NOMO-1 treated with DMSO at 0.1 percent for 48 hours (cell line): ENCODE measurements around the gene SLC9A3.

Experiments used
- DNase-seq: peaks from one replicate; lab custom pipeline; 2025; ENCODE audit not compliant: unreplicated experiment; lab: John Stamatoyannopoulos, UW

SLC9A3 gene

DNA sequence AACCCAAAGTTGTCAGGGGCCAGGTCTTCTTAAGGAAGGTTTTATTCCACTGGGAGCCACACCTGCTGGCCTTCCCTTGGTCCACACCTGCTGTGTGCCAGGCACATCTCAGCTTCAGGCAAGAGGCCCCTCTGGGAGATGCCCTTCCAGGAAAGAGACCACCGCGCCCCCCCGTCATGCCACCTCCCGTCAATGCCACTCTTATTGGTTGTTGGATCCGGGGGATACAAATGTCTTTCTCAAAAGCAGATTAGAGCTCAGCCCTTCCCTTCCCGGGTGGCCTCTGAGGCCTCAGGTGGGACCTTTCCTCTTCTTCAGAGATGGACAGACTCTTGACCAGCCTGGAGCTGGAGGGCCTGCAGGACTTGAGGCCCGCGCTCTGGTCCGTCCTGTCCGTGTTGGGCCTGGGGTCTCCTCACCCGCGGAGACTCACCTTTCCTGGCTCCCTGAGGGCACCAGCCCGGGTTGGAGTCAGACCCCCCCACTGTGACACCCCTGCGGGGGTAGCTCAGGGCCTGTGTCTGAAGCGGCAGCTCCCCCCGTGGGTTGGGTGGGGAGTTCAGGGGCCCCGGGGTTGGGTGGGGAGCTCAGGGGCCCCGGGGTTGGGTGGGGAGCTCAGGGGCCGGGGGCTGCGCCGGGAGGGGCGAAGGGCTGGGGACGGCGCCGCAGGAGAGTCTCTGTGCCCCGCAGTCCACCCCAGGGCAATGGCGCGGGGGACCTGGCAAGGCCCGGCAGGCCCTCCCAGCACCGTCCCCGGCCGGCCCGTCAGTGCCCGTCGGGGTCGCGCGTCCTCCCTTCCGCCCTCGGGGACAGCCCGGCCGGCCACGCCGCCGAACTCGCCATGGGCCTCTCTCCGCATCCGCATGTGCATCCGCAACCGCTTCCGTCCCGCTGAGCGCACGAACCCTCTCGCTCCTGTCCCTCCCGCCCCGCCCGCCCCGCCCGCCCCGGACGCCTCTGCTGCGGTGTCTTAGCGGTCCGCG lies 3.7 kb upstream of the SLC9A3 start:
- peak; percentile 62 for DNase-seq

DNA sequence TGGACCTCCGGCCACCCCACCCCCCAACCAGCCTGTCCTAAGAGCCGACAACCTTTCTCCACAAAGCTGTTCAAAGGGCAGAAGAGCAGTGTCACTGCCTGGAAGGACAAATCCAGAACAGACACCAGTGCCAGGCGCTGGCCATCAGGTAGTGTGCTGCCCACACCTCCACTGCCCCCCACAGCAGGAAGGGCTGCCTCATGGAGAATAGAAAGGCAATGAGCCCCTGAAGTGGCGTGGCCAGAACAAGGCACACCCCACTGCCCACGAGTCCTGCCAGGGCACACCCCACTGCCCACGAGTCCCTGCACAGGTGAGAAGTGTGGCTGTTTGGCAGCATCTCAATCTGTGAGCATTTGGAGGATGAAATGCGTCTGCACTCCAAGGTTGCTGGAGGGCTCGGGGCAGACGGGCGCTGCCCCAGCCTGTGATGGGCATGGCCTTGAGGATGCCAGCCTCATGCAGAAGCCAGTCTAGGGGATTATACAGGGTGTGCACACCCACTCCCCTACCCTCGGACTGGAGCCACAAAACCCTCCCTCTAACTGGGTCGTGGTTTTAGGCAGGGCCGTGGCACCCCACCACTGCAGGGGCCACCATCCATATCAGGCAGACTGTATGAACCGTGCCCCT lies 2.3 kb upstream of the SLC9A3 start:
- DNase-seq = no peak

DNA sequence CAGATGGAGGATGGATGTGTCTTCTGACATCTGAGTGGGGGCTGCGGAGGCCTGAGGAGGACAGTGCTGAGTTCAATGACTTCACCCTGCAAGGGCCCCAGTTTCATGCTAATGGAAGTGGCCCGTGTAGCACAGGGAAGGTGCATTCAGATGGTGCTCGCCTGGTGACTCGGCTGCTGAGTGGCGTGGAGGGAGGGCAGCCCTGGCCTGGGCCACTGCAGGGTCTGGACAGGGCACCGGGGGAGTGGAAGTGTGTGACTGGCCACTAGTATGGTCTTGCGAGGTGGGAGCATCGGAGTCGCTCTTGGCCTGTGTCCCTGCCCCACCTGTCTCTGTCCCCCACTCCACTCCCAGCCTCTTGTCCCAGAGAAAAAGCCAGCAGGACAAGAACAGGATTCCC lies 1.7 kb upstream of the SLC9A3 start:
- no peak for DNase-seq

DNA sequence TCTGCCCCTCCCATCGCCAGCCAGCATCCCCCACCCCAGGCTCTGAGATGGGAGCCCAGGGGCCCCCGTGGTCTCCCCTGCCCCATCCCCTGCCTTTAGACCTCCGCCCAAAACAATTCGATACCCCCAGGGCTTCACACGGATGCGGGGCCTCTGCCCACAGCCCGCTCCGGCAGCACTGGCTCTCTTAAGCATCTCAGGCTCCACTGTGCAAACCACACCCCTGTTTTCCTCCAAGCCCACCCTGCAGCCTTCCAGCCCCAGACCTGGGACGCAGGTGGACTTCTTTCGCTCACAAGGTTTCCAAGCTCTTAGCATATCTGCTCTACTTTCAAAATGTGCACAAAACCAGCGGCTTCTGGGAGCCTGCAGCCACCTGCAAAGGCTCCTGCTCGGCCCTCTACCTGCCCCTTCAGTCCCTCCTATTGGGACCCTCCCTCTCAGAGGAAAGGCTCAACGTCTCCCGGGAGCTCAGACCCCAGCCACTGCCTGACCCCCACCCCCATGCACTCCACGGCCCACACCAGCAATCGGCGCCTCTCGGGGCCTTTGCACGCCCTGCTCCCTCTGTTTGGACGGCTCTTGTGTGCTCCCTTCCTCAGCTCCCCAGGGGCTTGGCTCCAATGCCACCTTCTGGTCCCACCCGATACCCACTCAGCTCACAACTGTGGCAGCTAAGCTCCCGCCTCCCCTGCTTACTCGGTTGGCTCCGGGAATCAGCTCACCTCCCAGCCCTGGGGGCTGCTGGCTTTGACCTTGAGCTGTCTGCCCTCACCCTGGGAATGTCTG lies 918 bp upstream of the SLC9A3 start:
- no peak for DNase-seq

DNA sequence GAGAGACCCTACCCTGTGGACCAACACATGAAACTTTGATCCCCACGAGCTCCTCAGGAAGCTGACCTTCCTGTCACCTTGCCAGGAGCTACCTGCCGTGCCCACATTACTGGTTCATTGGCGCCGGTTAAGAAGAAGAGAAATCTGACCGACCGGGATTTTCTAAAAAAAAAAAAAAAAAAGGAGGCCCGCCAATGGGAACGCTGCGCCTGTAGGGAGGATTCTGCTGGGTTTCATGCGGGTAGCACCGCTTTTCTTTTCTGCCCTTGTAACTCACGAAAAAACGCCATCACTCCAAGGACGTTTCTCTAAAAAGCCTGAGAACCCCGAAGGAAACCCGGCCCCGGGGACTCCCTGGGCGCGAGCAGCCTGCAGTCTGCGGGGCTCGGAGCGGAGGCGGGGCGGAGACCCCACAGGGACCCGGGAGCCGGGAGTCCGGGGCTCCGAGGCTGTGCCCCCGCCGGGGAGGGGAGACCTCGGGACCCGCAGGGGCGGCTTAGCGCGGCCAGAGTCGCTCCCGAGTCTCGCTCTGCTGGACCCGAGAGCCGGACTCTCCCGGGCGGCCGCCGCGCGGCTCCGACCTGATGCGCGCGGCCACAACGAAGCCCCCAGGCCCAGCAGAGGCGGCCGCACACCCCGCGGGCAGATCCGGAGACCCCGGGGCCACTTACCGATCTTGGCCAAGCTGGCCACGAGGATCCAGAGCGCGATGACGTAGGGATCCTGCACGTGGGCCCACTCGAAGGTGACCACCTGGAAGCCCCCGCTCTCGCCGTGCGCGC lies 617 bp downstream of the SLC9A3 start:
- no peak for DNase-seq

DNA sequence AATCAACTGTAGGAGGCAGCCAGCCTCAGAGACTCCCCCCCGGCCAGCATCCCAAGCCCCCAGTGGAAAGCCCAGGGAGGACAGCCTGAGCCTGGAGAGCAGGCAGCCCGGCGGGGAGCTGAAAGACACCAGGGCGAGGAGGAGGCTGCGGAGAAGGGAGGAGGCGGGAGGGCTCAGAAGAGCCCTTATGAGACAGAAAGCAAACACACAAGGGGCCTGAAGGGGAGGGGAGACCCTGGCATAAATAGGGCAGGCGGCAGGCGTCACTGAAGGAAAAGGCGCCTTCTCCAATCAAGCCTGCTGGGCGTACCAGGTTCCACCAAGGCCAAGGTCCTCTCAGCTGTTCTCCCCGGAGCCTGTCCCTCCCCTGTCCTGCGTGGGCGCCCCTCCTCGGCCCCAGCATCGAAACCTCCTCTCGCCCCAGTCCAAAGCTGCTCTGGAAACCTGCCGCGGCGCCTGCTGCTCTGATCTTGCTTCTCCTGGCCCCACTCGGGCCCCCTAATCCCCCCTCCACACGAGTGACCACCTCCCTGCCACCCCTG lies 1.3 kb downstream of the SLC9A3 start:
- DNase-seq = no peak

DNA sequence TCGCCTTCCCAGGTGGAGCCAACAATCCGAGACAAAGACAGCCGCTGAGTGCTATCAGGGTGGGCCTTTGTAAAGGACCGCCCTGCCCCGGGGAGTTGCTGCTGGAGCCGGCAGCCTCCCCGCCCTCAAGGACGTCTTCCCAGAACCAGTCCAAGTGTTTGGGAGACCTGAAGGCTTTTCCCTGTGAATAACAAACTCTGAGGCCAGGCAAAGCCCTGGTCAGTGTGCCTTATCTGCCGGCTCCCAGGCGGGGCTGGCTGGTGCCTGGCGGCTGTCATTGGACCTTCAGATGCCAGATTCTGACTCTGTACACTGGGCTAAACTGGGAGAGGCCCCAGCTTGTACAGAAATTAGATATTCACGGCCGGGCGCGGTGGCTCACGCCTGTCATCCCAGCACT lies 2.1 kb downstream of the SLC9A3 start:
- DNase-seq = no peak

DNA sequence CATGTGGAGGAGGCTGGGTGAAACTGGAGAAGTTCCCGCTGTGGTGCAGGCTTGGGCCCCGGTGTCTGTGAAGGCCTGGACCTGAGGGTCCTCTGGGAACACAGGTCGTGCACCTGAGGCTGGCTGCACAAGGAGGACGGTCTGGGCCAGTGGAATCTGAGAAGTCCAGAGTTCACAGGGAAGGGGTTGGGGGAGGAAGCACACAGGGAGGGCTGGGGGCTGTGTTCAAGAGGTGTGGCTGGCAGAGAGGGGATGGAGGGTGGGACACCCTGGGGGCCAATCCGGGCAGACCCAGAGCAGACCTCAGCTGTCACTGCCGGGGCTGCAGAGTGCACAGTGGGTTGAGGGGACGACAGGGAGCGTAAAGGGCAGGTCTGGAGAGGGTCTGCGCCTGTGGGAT lies 2.6 kb downstream of the SLC9A3 start:
- DNase-seq = no peak

DNA sequence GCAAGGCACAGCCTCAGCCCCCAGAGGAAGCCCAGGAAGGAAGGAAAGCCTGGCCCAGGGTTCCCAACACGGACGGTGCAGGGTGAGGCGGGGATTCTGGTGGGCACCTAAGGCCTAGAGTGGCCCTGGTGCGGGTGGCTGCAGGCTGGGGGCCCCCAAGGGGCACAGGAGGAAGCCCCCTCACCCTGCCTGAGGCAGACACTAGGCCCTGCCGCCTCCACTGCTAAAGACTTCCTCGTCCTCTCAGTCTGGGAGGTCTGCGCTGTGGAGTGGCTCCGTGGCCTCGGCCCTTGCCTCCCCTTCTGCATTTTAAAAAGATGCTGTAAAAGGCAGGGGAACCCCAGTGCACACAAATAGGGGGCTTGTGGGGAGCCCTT lies 3.4 kb downstream of the SLC9A3 start:
- no peak for DNase-seq

DNA sequence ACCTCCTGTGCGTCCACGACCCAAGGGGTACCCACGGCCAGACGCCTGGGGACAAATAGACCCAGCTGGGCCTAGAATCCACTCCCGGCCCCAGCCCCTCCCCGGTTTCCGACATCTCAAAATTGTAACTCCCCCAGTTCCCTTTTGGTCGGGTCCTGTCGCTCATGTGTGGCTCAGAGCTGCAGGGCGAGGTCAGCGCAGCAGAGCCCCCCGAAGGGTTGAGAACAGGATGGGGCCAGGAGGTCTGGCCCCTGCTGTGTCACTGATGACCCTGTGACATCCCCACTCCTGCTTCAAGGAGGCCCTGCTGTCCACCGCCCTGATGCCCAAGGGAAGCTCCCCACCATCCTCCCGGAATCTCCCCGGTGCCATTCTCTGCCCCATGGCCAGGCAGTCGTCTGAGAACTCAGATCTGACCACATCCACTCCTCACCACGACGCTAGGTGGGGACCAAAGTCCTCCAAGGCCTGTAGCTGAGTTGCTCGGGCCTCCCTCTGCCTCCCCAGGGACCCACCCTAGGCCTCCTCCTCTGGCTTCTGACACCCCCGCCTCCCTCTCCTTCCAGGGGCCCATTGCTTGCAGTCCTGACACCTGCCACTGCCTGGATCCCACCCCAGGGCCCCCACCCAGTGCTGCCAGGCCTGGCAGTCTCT lies 3.9 kb downstream of the SLC9A3 start:
- no peak for DNase-seq

DNA sequence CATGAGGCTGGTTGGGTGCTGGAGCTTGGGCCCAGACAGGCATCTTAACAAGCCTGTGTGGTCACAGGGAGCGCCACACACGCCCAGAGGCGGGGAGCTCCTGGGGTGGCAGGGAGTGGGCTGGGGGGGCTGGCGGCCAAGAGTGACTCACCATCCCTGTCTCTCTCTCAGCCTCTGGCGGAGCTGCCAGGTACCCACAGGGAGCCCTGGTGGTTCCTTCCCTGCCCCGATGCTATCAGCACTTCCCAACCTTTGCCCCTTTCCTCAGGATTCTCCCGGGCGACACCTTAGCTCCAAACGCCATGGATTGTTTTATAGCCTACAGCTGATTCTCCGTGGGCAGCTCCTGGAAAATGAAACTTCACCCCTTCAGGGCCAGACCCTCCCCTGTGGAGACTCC lies 5.5 kb downstream of the SLC9A3 start:
- DNase-seq = no peak

DNA sequence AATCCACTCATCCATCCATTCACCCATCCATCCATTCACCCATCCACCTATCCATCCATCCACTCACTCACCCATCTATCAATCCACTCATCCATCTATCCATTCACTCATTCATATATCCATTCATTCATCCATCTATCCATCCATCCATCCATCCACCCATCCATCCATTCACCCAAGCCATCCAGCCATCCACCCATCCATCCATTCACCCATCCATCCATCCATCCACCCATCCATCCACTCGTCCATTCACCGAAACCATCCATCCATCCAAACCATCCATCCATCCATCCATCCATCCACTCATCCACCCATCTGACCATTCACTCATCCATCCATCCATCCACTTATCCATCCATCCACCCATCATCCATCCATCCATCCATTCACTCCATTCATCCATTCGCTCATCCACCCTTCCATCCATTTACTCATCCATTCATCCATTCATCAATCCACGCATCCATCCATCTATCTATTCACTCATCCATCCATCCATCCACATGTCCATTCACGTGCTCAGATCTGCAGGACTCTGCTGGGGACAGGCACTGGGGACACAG lies 6.6 kb downstream of the SLC9A3 start:
- no peak for DNase-seq

DNA sequence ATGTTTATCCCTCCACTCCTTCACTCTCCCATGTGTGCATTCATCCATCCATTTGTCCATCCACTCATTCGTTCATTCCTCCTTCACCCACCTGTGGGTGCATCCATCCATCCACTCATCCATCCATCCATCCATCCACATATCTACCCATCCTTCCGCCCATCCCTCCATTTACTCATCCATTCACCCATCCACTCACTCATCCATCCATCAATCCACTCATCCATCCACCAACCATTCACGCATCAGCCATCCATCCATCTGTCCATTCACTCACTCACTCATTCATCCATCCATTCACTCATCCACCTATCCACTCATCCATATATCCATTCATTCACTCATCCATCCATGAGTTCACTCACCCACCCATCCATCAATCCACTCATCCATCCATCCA lies 7.3 kb downstream of the SLC9A3 start:
- DNase-seq = no peak

DNA sequence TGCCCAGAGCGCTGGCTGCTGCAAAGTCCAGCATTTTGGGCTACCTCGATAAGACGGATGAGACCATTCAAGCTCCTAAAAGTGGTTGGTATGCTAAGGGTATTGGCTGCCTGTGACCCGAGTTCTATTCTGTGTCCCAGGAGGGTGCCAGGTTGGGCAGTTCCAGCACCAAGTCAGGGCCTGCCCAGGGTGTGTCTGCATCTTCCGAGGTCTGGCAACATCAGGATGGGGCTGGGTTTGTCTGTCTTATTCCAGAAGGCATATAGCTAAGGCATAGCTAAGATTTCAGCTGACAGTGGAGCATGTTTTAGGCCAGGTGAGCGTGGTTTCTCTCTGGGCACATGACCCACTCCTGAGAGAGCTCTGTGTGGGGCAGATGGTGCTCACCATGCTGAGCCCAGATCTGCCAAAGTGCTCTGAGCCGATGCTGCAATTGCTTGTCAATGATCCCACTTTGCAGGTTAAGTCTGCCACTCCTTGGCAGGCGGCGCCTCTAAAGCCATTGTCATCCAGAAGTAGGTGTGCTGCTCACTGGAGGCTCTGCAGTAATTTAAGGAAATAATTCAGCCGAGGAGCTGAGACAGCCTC lies 7.8 kb downstream of the SLC9A3 start:
- DNase-seq = no peak

DNA sequence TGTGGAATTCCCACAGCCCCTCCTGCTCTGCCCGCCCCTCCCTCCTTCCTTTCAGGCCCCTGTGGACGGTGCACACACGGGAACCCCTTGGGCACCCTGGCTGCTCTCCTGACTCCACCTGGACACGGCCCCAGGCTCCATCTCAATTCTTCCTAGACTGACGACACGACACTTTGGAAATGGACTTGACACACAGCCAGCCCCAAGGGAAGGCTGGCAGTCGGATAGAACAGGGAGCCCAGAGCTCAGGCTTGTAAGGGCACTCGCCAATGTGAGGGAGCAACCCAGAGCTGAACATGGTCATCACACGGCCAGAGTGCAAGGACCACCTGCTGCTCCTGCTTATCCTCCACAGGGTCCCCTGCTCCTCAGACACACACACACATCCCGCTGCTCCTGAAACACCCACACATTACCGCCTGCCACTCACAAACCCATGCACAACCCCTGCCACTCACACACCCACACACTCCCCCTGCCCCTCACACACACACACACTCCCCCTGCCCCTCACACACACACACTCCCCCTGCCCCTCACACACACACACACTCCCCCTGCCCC lies 8.9 kb downstream of the SLC9A3 start:
- DNase-seq = no peak

DNA sequence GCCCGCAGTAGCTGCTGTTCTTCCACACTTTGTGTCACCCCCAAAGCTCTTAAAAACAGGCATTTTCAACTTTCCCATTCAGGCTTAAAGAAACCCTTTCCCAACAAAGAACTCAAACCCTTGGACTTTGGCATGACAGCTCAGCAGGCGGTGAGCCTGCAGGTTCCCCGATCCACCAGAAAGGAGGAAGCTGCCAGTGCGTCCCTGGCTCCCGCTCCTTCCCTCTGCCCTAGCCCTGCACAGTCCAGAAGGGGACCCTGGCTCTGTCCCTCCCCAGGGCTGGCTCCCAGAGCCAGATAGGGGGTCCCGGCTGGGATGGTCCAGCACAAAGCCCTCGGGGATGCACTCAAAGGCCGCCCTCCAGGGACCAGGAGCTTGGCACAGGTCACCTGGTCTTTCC lies 9.6 kb downstream of the SLC9A3 start:
- no peak for DNase-seq

DNA sequence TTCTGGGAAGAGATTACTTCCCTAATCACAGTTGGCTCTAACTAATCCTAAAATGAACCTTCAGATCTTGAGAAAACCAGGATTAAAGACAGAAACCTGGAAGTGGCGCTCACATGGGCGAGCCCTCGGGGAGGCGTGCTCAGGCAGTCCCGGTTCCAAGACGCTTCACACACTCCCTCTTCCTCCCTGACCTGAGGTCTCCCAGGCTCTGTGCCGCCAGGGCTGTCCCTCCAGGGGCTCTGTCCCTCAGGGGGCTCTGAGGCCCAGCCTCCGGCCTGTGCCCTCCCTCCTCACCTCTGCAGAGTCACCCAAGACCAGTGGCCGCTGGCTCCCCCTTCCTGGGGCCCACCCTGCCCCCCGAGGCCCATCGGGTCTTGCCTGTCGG lies 10.2 kb downstream of the SLC9A3 start:
- DNase-seq = no peak

DNA sequence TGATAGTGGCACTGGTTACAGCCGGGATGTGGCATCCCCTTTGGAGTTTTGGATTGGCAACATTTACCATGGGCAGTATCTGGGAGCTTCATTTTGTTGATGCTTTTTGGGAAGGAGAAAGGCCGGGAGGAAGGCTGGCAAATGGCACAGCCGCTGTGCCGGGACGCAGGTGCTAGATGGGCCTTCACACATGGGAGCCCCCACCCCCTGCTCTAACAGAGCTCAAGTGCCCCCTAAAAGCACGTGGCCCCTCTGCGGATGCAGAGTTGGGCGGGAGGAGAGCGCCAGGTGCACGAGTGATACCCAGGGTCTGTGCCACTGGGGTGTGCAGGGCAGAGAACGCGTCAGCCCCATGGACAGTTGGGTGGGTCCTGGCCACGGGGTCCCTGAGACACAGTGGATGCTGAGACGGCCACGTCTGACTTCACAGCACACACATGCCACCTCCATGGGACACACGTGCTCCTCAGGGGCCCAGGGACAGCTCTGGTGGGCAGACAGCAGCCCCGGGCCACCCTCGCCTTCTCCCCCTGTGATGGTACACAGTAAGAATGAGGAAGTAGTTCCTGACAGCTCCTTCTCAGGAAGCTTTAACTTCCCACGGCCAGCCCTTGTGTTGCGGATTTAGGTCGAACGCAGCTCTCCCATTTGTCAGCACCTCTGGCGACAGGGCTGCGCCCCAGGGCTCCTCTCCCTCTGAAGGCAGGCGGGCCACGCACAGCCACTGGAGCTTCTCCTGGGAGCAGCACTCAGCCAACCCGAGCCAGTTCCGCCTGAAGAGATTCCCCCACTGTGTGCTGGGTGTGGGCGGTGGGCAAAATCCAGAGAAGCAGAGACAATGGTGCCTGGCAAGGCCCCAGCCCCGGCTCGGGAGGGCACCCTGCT lies 10.8 kb downstream of the SLC9A3 start:
- peak; percentile 27 for DNase-seq
